ENCODE measurements around the gene ETV3L. TPM values are rescaled to one million over a fixed set of nuclear protein-coding genes. Genes with fewer than 3 reads are reported as not detected.

The ETV3L gene
- polyA plus RNA-seq, 1 experiment, result 0.07 TPM

DNA sequence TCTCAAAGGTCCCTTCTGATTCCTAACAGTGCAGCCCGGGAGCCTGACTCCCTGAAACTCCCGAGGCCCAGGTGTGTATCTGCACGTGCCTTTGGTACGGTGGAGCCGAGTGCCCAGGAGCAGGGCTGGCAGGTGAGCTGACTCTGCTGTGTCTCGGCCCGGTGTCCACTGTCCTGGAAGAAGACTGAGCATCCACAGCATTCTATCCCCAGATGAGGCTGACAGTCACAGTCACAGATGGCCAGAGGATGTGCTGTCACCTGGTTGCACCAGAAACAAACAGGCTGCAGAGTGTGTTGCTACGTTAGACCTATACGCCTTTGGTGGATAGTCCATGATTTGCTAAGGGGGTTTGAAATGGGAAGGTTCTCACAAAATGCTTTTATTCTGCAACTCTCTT is 9.8 kb downstream of the ETV3L start:
- no peak overlapping the region for H3K4me3 ChIP-seq (ENCODE audit: low read depth, low read length)
- POLR2A ChIA-PET, result interaction anchor here (1.0 to 1.4 kb wide), 3 partner anchors 17 to 66 kb away, joined by 3 to 9 read pairs (median 4); no protein-coding TSS in a partner anchor

DNA sequence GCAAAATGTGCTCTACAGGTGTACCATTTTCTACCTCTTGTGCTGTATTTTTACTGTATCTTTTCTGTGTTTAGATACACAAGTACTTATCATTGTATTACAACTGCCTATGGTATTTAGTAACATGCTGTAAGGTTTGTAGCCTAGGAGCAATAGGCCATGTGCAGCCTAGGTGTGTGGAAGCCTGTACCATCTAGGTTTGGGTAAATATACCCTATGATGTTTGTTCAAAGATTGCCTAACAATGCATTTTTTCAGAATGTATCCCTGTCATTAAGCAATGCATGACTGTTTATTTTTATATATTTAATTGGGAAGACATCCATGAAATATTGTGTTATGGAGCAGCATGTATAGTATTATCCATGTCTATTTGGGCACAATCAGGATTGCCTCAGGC is 11.0 kb downstream of the ETV3L start:
- Histone ChIP-seq H3K9me3 (ENCODE audit: control insufficient read depth, insufficient read depth, low read length) (no peaks in the 10 kb centered on the region), H3K27ac (ENCODE audit: low read depth, low read length) (no peak overlapping the region), H3K27me3 (ENCODE audit: control insufficient read depth, insufficient read depth, low read length) (peaks cover 2% of the 10 kb centered on the region), H3K4me3 (ENCODE audit: low read depth, low read length) (no peak overlapping the region)
- POLR2A ChIA-PET, result no interaction called here
- CTCF ChIA-PET, result interaction anchor here (0.6 to 8.1 kb wide), 6 partner anchors 8 to 64 kb away, joined by 3 to 406 read pairs (median 4); no protein-coding TSS in a partner anchor
- TF ChIP-seq, protein P1, sequence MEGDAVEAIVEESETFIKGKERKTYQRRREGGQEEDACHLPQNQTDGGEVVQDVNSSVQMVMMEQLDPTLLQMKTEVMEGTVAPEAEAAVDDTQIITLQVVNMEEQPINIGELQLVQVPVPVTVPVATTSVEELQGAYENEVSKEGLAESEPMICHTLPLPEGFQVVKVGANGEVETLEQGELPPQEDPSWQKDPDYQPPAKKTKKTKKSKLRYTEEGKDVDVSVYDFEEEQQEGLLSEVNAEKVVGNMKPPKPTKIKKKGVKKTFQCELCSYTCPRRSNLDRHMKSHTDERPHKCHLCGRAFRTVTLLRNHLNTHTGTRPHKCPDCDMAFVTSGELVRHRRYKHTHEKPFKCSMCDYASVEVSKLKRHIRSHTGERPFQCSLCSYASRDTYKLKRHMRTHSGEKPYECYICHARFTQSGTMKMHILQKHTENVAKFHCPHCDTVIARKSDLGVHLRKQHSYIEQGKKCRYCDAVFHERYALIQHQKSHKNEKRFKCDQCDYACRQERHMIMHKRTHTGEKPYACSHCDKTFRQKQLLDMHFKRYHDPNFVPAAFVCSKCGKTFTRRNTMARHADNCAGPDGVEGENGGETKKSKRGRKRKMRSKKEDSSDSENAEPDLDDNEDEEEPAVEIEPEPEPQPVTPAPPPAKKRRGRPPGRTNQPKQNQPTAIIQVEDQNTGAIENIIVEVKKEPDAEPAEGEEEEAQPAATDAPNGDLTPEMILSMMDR (IDR thresholded peaks at IDR 0.05; ENCODE audit: low read depth, low read length), result no peak
- no peak for DNase-seq (ENCODE audit: low read depth, low spot score)

More for the DNA sequence above, 9.8 kb downstream of the ETV3L start:
- CTCF ChIA-PET, result interaction anchor here (0.6 to 8.1 kb wide), 34 partner anchors 9 to 406 kb away, joined by 3 to 406 read pairs (median 4); partner anchors contain the start of gene ETV3L
- Histone ChIP-seq H3K9me3 (ENCODE audit: control insufficient read depth, insufficient read depth, low read length) (no peaks in the 10 kb centered on the region), H3K27me3 (ENCODE audit: control insufficient read depth, insufficient read depth, low read length) (no peaks in the 10 kb centered on the region), H3K27ac (ENCODE audit: low read depth, low read length) (no peak overlapping the region)
- no peak for DNase-seq (ENCODE audit: low read depth, low spot score)
- TF ChIP-seq, protein P1 (IDR thresholded peaks at IDR 0.05; ENCODE audit: low read depth, low read length), result no peak

DNA sequence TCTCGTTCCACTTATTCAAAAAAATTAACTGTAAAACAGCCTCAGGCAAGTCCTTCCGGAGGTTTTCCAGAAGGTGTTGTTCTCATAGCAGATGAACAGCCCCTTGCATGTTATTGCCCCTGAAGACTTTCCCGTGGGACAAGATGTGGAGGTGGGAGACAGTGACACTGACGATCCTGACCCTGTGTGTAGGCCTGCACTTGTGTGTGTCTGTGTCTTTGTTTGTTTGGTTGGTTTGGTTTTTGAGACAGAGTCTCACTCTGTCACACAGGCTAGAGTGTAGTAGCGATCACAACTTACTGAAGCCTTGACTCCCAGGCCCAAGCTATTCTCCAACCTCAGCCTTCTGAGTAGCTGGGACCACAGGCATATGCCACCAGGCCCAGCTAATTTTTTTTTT is 12.6 kb downstream of the ETV3L start:
- Histone ChIP-seq H3K4me3 (ENCODE audit: low read depth, low read length) (no peak overlapping the region), H3K9me3 (ENCODE audit: control insufficient read depth, insufficient read depth, low read length) (no peaks in the 10 kb centered on the region), H3K27me3 (ENCODE audit: control insufficient read depth, insufficient read depth, low read length) (peaks cover 10% of the 10 kb centered on the region), H3K27ac (ENCODE audit: low read depth, low read length) (no peak overlapping the region)
- ChIA-PET POLR2A (no interaction called here), CTCF (interaction anchor here (0.9 to 8.1 kb wide), 4 partner anchors 13 to 418 kb away, joined by 4 to 406 read pairs (median 9); no protein-coding TSS in a partner anchor)
- TF ChIP-seq, protein P1 (IDR thresholded peaks at IDR 0.05; ENCODE audit: low read depth, low read length), result no peak
- no peak for DNase-seq (ENCODE audit: low read depth, low spot score)

DNA sequence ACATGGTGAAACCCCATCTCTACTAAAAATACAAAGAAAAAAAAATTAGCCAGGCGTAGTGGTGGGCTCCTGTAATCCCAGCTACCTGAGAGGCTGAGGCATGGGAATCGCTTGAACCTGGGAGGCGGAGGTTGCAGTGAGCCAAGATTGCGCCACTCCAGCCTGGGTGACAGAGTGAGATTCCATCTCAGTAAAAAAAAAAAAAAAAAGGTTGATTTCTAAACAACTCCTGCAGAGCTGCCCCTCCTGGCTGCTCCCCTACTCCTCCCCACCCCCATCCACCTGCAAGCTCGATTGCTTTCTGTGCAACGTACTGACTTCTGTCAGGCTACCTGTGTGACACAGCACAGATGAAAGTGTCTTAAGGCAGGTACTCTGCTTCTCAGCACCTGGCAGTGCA is 13.3 kb downstream of the ETV3L start:
- TF ChIP-seq, protein P1 (IDR thresholded peaks at IDR 0.05; ENCODE audit: low read depth, low read length), result no peak
- H3K4me3 ChIP-seq (ENCODE audit: low read depth, low read length), result no peak overlapping the region
- DNase-seq (ENCODE audit: low read depth, low spot score), result no peak
- H3K27me3 ChIP-seq (ENCODE audit: control insufficient read depth, insufficient read depth, low read length), result peaks cover 10% of the 10 kb centered on the region
- H3K27ac ChIP-seq (ENCODE audit: low read depth, low read length), result no peak overlapping the region
- POLR2A ChIA-PET, result no interaction called here
- H3K9me3 ChIP-seq (ENCODE audit: control insufficient read depth, insufficient read depth, low read length), result no peaks in the 10 kb centered on the region
- CTCF ChIA-PET, result interaction anchor here (1.5 to 8.1 kb wide), 2 partner anchors 12 to 66 kb away, joined by 8 to 406 read pairs; no protein-coding TSS in a partner anchor

DNA sequence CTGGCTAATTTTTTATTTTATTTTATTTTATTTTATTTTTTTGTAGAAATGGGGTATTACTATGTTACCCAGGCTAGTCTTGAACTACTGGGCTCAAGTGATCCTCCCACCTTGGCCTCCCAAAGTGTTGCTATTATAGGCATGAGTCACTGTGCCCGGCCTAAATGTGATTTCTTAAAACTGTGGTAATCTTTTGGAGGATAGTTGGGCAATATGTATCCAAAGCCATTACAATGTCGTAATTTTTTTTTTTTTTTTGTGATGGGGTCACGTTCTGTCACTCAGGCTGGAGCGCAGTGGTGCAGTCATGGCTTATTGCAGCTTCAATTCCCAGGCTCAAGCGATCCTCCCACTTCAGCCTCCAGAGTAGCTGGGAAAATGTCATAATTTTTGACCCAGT is 14.2 kb downstream of the ETV3L start:
- ChIA-PET CTCF (interaction anchor here (0.7 to 8.1 kb wide), 3 partner anchors 11 to 83 kb away, joined by 4 to 406 read pairs (median 8); no protein-coding TSS in a partner anchor), POLR2A (no interaction called here)
- no peak overlapping the region for H3K4me3 ChIP-seq (ENCODE audit: low read depth, low read length)
- no peak for DNase-seq (ENCODE audit: low read depth, low spot score)
- no peaks in the 10 kb centered on the region for H3K9me3 ChIP-seq (ENCODE audit: control insufficient read depth, insufficient read depth, low read length)
- TF ChIP-seq, protein P1 (IDR thresholded peaks at IDR 0.05; ENCODE audit: low read depth, low read length), result no peak
- H3K27ac ChIP-seq (ENCODE audit: low read depth, low read length), result no peak overlapping the region
- peaks cover 10% of the 10 kb centered on the region for H3K27me3 ChIP-seq (ENCODE audit: control insufficient read depth, insufficient read depth, low read length)
